ENCODE data around the gene THBS1.

Gene THBS1

GRCh38 chr15:39595338-39596221 is 14.7 kb downstream of the THBS1 start:
- no peak for DNase-seq (ENCODE audit: low read depth)
- TF ChIP-seq CTCF (IDR thresholded peaks at IDR 0.05; ENCODE audit: control insufficient read depth, extremely low read depth, insufficient read depth): no peak

GRCh38 chr15:39596358-39597051 is 15.6 kb downstream of the THBS1 start:
- no peak overlapping the region for H3K4me3 ChIP-seq (ENCODE audit: low read depth, low read length)
- TF ChIP-seq CTCF (IDR thresholded peaks at IDR 0.05; ENCODE audit: control insufficient read depth, extremely low read depth, insufficient read depth): no peak
- no peak for DNase-seq (ENCODE audit: low read depth)

More at GRCh38 chr15:39595338-39596221, 14.7 kb downstream of the THBS1 start:
- no peak overlapping the region for H3K4me3 ChIP-seq (ENCODE audit: low read depth, low read length)

GRCh38 chr15:39597336-39597735 is 16.5 kb downstream of the THBS1 start:
- no peak for DNase-seq (ENCODE audit: low read depth)
- no peak for TF ChIP-seq CTCF (IDR thresholded peaks at IDR 0.05; ENCODE audit: control insufficient read depth, extremely low read depth, insufficient read depth)
- H3K4me3 ChIP-seq (ENCODE audit: low read depth, low read length): no peak overlapping the region

- no peak overlapping the region for H3K4me3 ChIP-seq (ENCODE audit: low read depth, low read length)
- DNase-seq (ENCODE audit: low read depth): no peak
- TF ChIP-seq CTCF (IDR thresholded peaks at IDR 0.05; ENCODE audit: control insufficient read depth, extremely low read depth, insufficient read depth): no peak
These were observed 16.9 kb downstream of the THBS1 start for GRCh38 chr15:39597751-39598185.

GRCh38 chr15:39598186-39598850 is 17.4 kb downstream of the THBS1 start:
- DNase-seq (ENCODE audit: low read depth): peak; percentile 71
- H3K4me3 ChIP-seq (ENCODE audit: low read depth, low read length): no peak overlapping the region
- TF ChIP-seq CTCF (IDR thresholded peaks at IDR 0.05; ENCODE audit: control insufficient read depth, extremely low read depth, insufficient read depth): no peak

- no peak overlapping the region for H3K4me3 ChIP-seq (ENCODE audit: low read depth, low read length)
- no peak for TF ChIP-seq CTCF (IDR thresholded peaks at IDR 0.05; ENCODE audit: control insufficient read depth, extremely low read depth, insufficient read depth)
- no peak for DNase-seq (ENCODE audit: low read depth)
These were observed 18.3 kb downstream of the THBS1 start for GRCh38 chr15:39598958-39599845.

Measured in LNCaP clone FGC (cell line).